ENCODE results near the gene CIAPIN1. TPM values are rescaled to one million over a fixed set of nuclear protein-coding genes. Genes with fewer than 3 reads are reported as not detected.

CIAPIN1 gene
- total RNA-seq, 1 donor from 2014 or later, result 31.2 TPM

GRCh38 chr16:57384248-57385070 is 62.7 kb downstream of the CIAPIN1 start:
- no peaks in the 10 kb centered on the region for H3K9me3 ChIP-seq
- no peak overlapping the region for H3K27ac ChIP-seq
- H3K27me3 ChIP-seq, result no peaks in the 10 kb centered on the region
- no peak overlapping the region for H3K4me3 ChIP-seq
- intact Hi-C loops (cut with DNase I), result no loop called here
- DNase-seq, result no peak
- H3K4me1 ChIP-seq, result peaks cover 30% of the 10 kb centered on the region
- peak; percentile 48 for ATAC-seq
- TF ChIP-seq CTCF (IDR thresholded peaks at IDR 0.05), result no peak
- H3K36me3 ChIP-seq, result no peaks in the 10 kb centered on the region

GRCh38 chr16:57383276-57384247 is 63.6 kb downstream of the CIAPIN1 start:
- Histone ChIP-seq H3K9me3 (no peaks in the 10 kb centered on the region), H3K27me3 (no peaks in the 10 kb centered on the region), H3K36me3 (no peaks in the 10 kb centered on the region), H3K4me3 (no peak overlapping the region), H3K27ac (no peak overlapping the region), H3K4me1 (peaks cover 30% of the 10 kb centered on the region)
- TF ChIP-seq CTCF (IDR thresholded peaks at IDR 0.05), result no peak
- ATAC-seq (no peak), DNase-seq (no peak)
- intact Hi-C loops (cut with DNase I), result no loop called here

- Histone ChIP-seq H3K27me3 (no peaks in the 10 kb centered on the region), H3K36me3 (no peaks in the 10 kb centered on the region), H3K4me3 (no peak overlapping the region), H3K9me3 (no peaks in the 10 kb centered on the region), H3K27ac (no peak overlapping the region), H3K4me1 (peaks cover 24% of the 10 kb centered on the region)
- DNase-seq (no peak), ATAC-seq (no peak)
- intact Hi-C loops (cut with DNase I), result no loop called here
- TF ChIP-seq CTCF (IDR thresholded peaks at IDR 0.05), result no peak
Observed at GRCh38 chr16:57382535-57383275, 64.5 kb downstream of the CIAPIN1 start.

GRCh38 chr16:57381791-57382534 is 65.2 kb downstream of the CIAPIN1 start:
- ATAC-seq (no peak), DNase-seq (no peak)
- H3K27ac ChIP-seq, result no peak overlapping the region
- H3K27me3 ChIP-seq, result no peaks in the 10 kb centered on the region
- H3K4me1 ChIP-seq, result peaks cover 27% of the 10 kb centered on the region
- TF ChIP-seq CTCF (IDR thresholded peaks at IDR 0.05), result no peak
- H3K9me3 ChIP-seq, result no peaks in the 10 kb centered on the region
- H3K4me3 ChIP-seq, result no peak overlapping the region
- H3K36me3 ChIP-seq, result no peaks in the 10 kb centered on the region
- intact Hi-C loops (cut with DNase I), result no loop called here

Measured in upper lobe of right lung (tissue), 1 donor.